ENCODE results near the gene INPP4A. TPM values are rescaled to one million over a fixed set of nuclear protein-coding genes. Genes with fewer than 3 reads are reported as not detected.

INPP4A gene
- polyA plus RNA-seq, 2 of the 4 experiments (the other 2 are of a cell fraction), result 9.4 to 16.0 TPM

GRCh38 chr2:98476192-98476868, 31.7 kb downstream of the INPP4A start:
- ChIA-PET CTCF (no interaction called here), POLR2A (no interaction called here)
- WGBS (ENCODE audit: missing lambda C conversion rate), result 84% methylated on average over 7 of the region's 9 CpGs
- no peak for TF ChIP-seq PHF8 (IDR thresholded peaks at IDR 0.05; ENCODE audit: borderline replicate concordance, low read depth)
- no peak for TF ChIP-seq TFCP2L1 (CRISPR knock-in tag; IDR thresholded peaks at IDR 0.05)
- no peak for TF ChIP-seq FOXS1 (CRISPR knock-in tag; IDR thresholded peaks at IDR 0.05)
- TF ChIP-seq EHF (CRISPR knock-in tag; IDR thresholded peaks at IDR 0.05), result no peak
- TF ChIP-seq RARB (CRISPR knock-in tag; IDR thresholded peaks at IDR 0.05), result no peak
- no peak for TF ChIP-seq REST (IDR thresholded peaks at IDR 0.05)
- TF ChIP-seq TP53 (CRISPR knock-in tag; IDR thresholded peaks at IDR 0.05), result no peak
- no peak for TF ChIP-seq BHLHE40 (IDR thresholded peaks at IDR 0.05; ENCODE audit: low read depth, low read length)
- no peak for TF ChIP-seq CBX2 (IDR thresholded peaks at IDR 0.05; ENCODE audit: borderline replicate concordance, low read depth)
- no peak for TF ChIP-seq HOXB13 (CRISPR knock-in tag; IDR thresholded peaks at IDR 0.05; ENCODE audit: low read depth)
- TF ChIP-seq CHD2 (IDR thresholded peaks at IDR 0.05; ENCODE audit: low read length, partially characterized antibody), result no peak
- TF ChIP-seq EHMT2 (IDR thresholded peaks at IDR 0.05; ENCODE audit: low read depth), result no peak
- TF ChIP-seq CHD4 (IDR thresholded peaks at IDR 0.05; ENCODE audit: borderline replicate concordance), result no peak
- TF ChIP-seq ELK1 (IDR thresholded peaks at IDR 0.05; ENCODE audit: low read depth, low read length), result no peak
- DNase-seq (ENCODE audit: low read depth in 1 of 2, low spot score in 1 of 2) (no peak), ATAC-seq (no peak), FAIRE-seq (no peak)
- Histone ChIP-seq H3K9me3 (no peaks in the 10 kb centered on the region), H3K4me1 (peaks cover 25% of the 10 kb centered on the region), H3K27ac (no peak overlapping the region), H3K4me3 (no peak overlapping the region), H3K4me2 (peak overlapping the region; percentile 3; the same call in 1 of the 3 replicates)

GRCh38 chr2:98477036-98477435, 32.4 kb downstream of the INPP4A start:
- H3K4me1 ChIP-seq, result peaks cover 25% of the 10 kb centered on the region
- FAIRE-seq (no peak), ATAC-seq (no peak), DNase-seq (ENCODE audit: low read depth in 1 of 2, low spot score in 1 of 2) (no peak)
- TF ChIP-seq HOXB5 (CRISPR knock-in tag; IDR thresholded peaks at IDR 0.05) (no peak), CBX2 (IDR thresholded peaks at IDR 0.05; ENCODE audit: borderline replicate concordance, low read depth) (no peak), CEBPB (IDR thresholded peaks at IDR 0.05) (no peak), HMGXB4 (CRISPR knock-in tag; IDR thresholded peaks at IDR 0.05; ENCODE audit: borderline replicate concordance) (no peak), RARB (CRISPR knock-in tag; IDR thresholded peaks at IDR 0.05) (no peak), KDM1A (IDR thresholded peaks at IDR 0.05; ENCODE audit: low read depth) (no peak), BCL3 (IDR thresholded peaks at IDR 0.05) (no peak), ATOH8 (CRISPR knock-in tag; IDR thresholded peaks at IDR 0.05; ENCODE audit: low read depth) (no peak), BHLHE40 (IDR thresholded peaks at IDR 0.05; ENCODE audit: low read depth, low read length) (no peak), SMC3 (IDR thresholded peaks at IDR 0.05) (no peak), HOXA7 (CRISPR knock-in tag; IDR thresholded peaks at IDR 0.05) (no peak), SREBF2 (IDR thresholded peaks at IDR 0.05) (no peak), MAFK (IDR thresholded peaks at IDR 0.05; ENCODE audit: partially characterized antibody) (no peak), TFCP2L1 (CRISPR knock-in tag; IDR thresholded peaks at IDR 0.05) (no peak)
- H3K4me3 ChIP-seq, result no peak overlapping the region
- H3K27ac ChIP-seq, result no peak overlapping the region
- CTCF ChIA-PET, result interaction anchor here (0.6 kb wide), 1 partner anchor 378 kb away, joined by 4 read pairs; no protein-coding TSS in a partner anchor
- WGBS (ENCODE audit: missing lambda C conversion rate), result 95% methylated on average over 10 of the region's 10 CpGs
- POLR2A ChIA-PET, result no interaction called here
- no peaks in the 10 kb centered on the region for H3K9me3 ChIP-seq
- H3K4me2 ChIP-seq, result no peak overlapping the region
